ENCODE results near the gene PWP2. TPM values are rescaled to one million over a fixed set of nuclear protein-coding genes. Genes with fewer than 3 reads are reported as not detected.
"Not testable (repeated sequence)": the region's sequence is repeated elsewhere in the genome, so short reads cannot be mapped to it uniquely, and the experiment has no call there.

PWP2 gene
- total and polyA plus RNA-seq, 7 experiments from 2014 or later: 8.7 to 42.3 (median 21.9) TPM

GRCh38 chr21:44140552-44140932, 33.3 kb downstream of the PWP2 start:
- ATAC-seq; H3K27me3 ChIP-seq (ENCODE audit: control insufficient read depth in 2 of 2, insufficient read depth in 2 of 2, low read length in 2 of 2); POLR2A ChIA-PET; H3K27ac ChIP-seq (ENCODE audit: low read depth, low read length); H3K4me3 ChIP-seq (ENCODE audit: low read length); H3K27me3 Mint-ChIP-seq; intact Hi-C loops (cut with micrococcal nuclease); H3K36me3 ChIP-seq (ENCODE audit: control insufficient read depth in 2 of 3, insufficient read depth in 3 of 3, low read length in 3 of 3); H3K9me3 ChIP-seq (ENCODE audit: control insufficient read depth in 2 of 3, low read length in 3 of 3); H3K4me1 ChIP-seq (ENCODE audit: control insufficient read depth in 2 of 2, insufficient read depth in 2 of 2, low read length in 2 of 2); H3K4me3 Mint-ChIP-seq; H3K9me3 Mint-ChIP-seq; H3K4me1 Mint-ChIP-seq; H3K27ac Mint-ChIP-seq; DNase-seq; CTCF ChIA-PET; H3K36me3 Mint-ChIP-seq: not testable (repeated sequence)

- H3K27me3 ChIP-seq (ENCODE audit: control insufficient read depth in 2 of 2, insufficient read depth in 2 of 2, low read length in 2 of 2); H3K36me3 ChIP-seq (ENCODE audit: control insufficient read depth in 2 of 3, insufficient read depth in 3 of 3, low read length in 3 of 3); H3K9me3 Mint-ChIP-seq; H3K36me3 Mint-ChIP-seq; POLR2A ChIA-PET; H3K9me3 ChIP-seq (ENCODE audit: control insufficient read depth in 2 of 3, low read length in 3 of 3); H3K4me3 ChIP-seq (ENCODE audit: low read length); DNase-seq; ATAC-seq; H3K4me1 Mint-ChIP-seq; H3K27ac ChIP-seq (ENCODE audit: low read depth, low read length); CTCF ChIA-PET; H3K4me1 ChIP-seq (ENCODE audit: control insufficient read depth in 2 of 2, insufficient read depth in 2 of 2, low read length in 2 of 2); intact Hi-C loops (cut with micrococcal nuclease); H3K27me3 Mint-ChIP-seq: not testable (repeated sequence)
- Mint-ChIP-seq H3K27ac (peak overlapping the region in 1 of 9 donors; percentile 28), H3K4me3 (peak overlapping the region in 1 of 10 donors; percentile 39)
Measured at GRCh38 chr21:44142470-44142869, 35.3 kb downstream of the PWP2 start.

- H3K4me1 ChIP-seq (ENCODE audit: control insufficient read depth in 2 of 2, insufficient read depth in 2 of 2, low read length in 2 of 2); H3K27me3 ChIP-seq (ENCODE audit: control insufficient read depth in 2 of 2, insufficient read depth in 2 of 2, low read length in 2 of 2); H3K4me3 Mint-ChIP-seq; H3K4me1 Mint-ChIP-seq; H3K27ac ChIP-seq (ENCODE audit: low read depth, low read length); intact Hi-C loops (cut with micrococcal nuclease); H3K9me3 ChIP-seq (ENCODE audit: control insufficient read depth in 2 of 3, low read length in 3 of 3); H3K9me3 Mint-ChIP-seq; H3K27ac Mint-ChIP-seq; H3K4me3 ChIP-seq (ENCODE audit: low read length); POLR2A ChIA-PET; H3K36me3 Mint-ChIP-seq; H3K27me3 Mint-ChIP-seq; H3K36me3 ChIP-seq (ENCODE audit: control insufficient read depth in 2 of 3, insufficient read depth in 3 of 3, low read length in 3 of 3); CTCF ChIA-PET: not testable (repeated sequence)
- ATAC-seq (peak; percentile 79), DNase-seq (peak in 3 of 9 donors; percentile 24 to 49 (median 42))
Measured at GRCh38 chr21:44143380-44143779, 36.2 kb downstream of the PWP2 start.

GRCh38 chr21:44143996-44144395, 36.8 kb downstream of the PWP2 start:
- DNase-seq; H3K36me3 Mint-ChIP-seq; H3K4me3 ChIP-seq (ENCODE audit: low read length); H3K9me3 Mint-ChIP-seq; H3K9me3 ChIP-seq (ENCODE audit: control insufficient read depth in 2 of 3, low read length in 3 of 3); H3K27me3 Mint-ChIP-seq; H3K27me3 ChIP-seq (ENCODE audit: control insufficient read depth in 2 of 2, insufficient read depth in 2 of 2, low read length in 2 of 2); POLR2A ChIA-PET; intact Hi-C loops (cut with micrococcal nuclease); H3K27ac ChIP-seq (ENCODE audit: low read depth, low read length); CTCF ChIA-PET; H3K4me1 Mint-ChIP-seq; H3K36me3 ChIP-seq (ENCODE audit: control insufficient read depth in 2 of 3, insufficient read depth in 3 of 3, low read length in 3 of 3); H3K4me1 ChIP-seq (ENCODE audit: control insufficient read depth in 2 of 2, insufficient read depth in 2 of 2, low read length in 2 of 2); ATAC-seq: not testable (repeated sequence)
- H3K27ac Mint-ChIP-seq: peak overlapping the region in 1 of 9 donors; percentile 33
- peak overlapping the region in 1 of 10 donors; percentile 30 for H3K4me3 Mint-ChIP-seq

GRCh38 chr21:44144784-44145602, 37.8 kb downstream of the PWP2 start:
- H3K4me3 Mint-ChIP-seq; H3K27me3 Mint-ChIP-seq; H3K36me3 Mint-ChIP-seq; H3K9me3 ChIP-seq (ENCODE audit: control insufficient read depth in 2 of 3, low read length in 3 of 3); DNase-seq; H3K4me3 ChIP-seq (ENCODE audit: low read length); POLR2A ChIA-PET; intact Hi-C loops (cut with micrococcal nuclease); H3K4me1 Mint-ChIP-seq; H3K4me1 ChIP-seq (ENCODE audit: control insufficient read depth in 2 of 2, insufficient read depth in 2 of 2, low read length in 2 of 2); H3K9me3 Mint-ChIP-seq; H3K36me3 ChIP-seq (ENCODE audit: control insufficient read depth in 2 of 3, insufficient read depth in 3 of 3, low read length in 3 of 3); CTCF ChIA-PET; H3K27ac ChIP-seq (ENCODE audit: low read depth, low read length); H3K27ac Mint-ChIP-seq; H3K27me3 ChIP-seq (ENCODE audit: control insufficient read depth in 2 of 2, insufficient read depth in 2 of 2, low read length in 2 of 2): not testable (repeated sequence)
- ATAC-seq: peak; percentile 45

- POLR2A ChIA-PET; H3K9me3 ChIP-seq (ENCODE audit: control insufficient read depth in 2 of 3, low read length in 3 of 3); H3K27me3 Mint-ChIP-seq; ATAC-seq; H3K4me3 Mint-ChIP-seq; CTCF ChIA-PET; intact Hi-C loops (cut with micrococcal nuclease); H3K4me3 ChIP-seq (ENCODE audit: low read length); DNase-seq; H3K9me3 Mint-ChIP-seq; H3K36me3 ChIP-seq (ENCODE audit: control insufficient read depth in 2 of 3, insufficient read depth in 3 of 3, low read length in 3 of 3); H3K4me1 Mint-ChIP-seq; H3K27ac Mint-ChIP-seq; H3K27me3 ChIP-seq (ENCODE audit: control insufficient read depth in 2 of 2, insufficient read depth in 2 of 2, low read length in 2 of 2); H3K4me1 ChIP-seq (ENCODE audit: control insufficient read depth in 2 of 2, insufficient read depth in 2 of 2, low read length in 2 of 2); H3K27ac ChIP-seq (ENCODE audit: low read depth, low read length); H3K36me3 Mint-ChIP-seq: not testable (repeated sequence)
Measured at GRCh38 chr21:44145616-44146015, 38.4 kb downstream of the PWP2 start.

- ATAC-seq; H3K27ac Mint-ChIP-seq; H3K36me3 Mint-ChIP-seq; intact Hi-C loops (cut with micrococcal nuclease); CTCF ChIA-PET; H3K4me1 ChIP-seq (ENCODE audit: control insufficient read depth in 2 of 2, insufficient read depth in 2 of 2, low read length in 2 of 2); H3K9me3 ChIP-seq (ENCODE audit: control insufficient read depth in 2 of 3, low read length in 3 of 3); H3K4me3 Mint-ChIP-seq; H3K36me3 ChIP-seq (ENCODE audit: control insufficient read depth in 2 of 3, insufficient read depth in 3 of 3, low read length in 3 of 3); H3K27me3 Mint-ChIP-seq; H3K9me3 Mint-ChIP-seq; H3K4me1 Mint-ChIP-seq; H3K27ac ChIP-seq (ENCODE audit: low read depth, low read length); H3K4me3 ChIP-seq (ENCODE audit: low read length); H3K27me3 ChIP-seq (ENCODE audit: control insufficient read depth in 2 of 2, insufficient read depth in 2 of 2, low read length in 2 of 2); POLR2A ChIA-PET; DNase-seq: not testable (repeated sequence)
Measured at GRCh38 chr21:44147108-44147507, 39.9 kb downstream of the PWP2 start.
